Transverse colon (tissue), 4 donors: ENCODE data around the gene C11orf65. TPM values are rescaled to one million over a fixed set of nuclear protein-coding genes. Genes with fewer than 3 reads are reported as not detected.
"Not testable (repeated sequence)": the region's sequence is repeated elsewhere in the genome, so short reads cannot be mapped to it uniquely, and the experiment has no call there.

Experiments used
- DNase-seq: peaks from one replicate; pipeline ENCODE4 v3.0.0-alpha.2; 2019
- H3K27ac ChIP-seq, 4 donors: fragments of 200-600 bp; sonication (generic); 2 replicates each; pipeline ENCODE4 v1.5.1; 2016 to 2018; ENCODE audit warnings: inconsistent platforms in 4 of 4
- H3K27me3 ChIP-seq: fragments of 200-600 bp; sonication (generic); 2 replicates; pipeline ENCODE4 v1.5.1; 2017; ENCODE audit warnings: inconsistent platforms
- H3K36me3 ChIP-seq, 4 donors: fragments of 200-600 bp; sonication (generic); 2 replicates each; pipeline ENCODE4 v1.5.1; 2017 to 2019; ENCODE audit warnings: inconsistent platforms in 4 of 4
- H3K4me1 ChIP-seq, 4 donors: fragments of 200-600 bp; sonication (generic); 2 replicates each; pipeline ENCODE4 v1.5.1; 2017 to 2020; ENCODE audit warnings: inconsistent platforms in 4 of 4
- H3K4me3 ChIP-seq, 4 donors: fragments of 200-600 bp; sonication (generic); 1 replicate in 1 of 4; 2 replicates in 3 of 4; pipeline versions ENCODE4 v1.5.1 to v1.6.1; 2017 to 2019; ENCODE audit warnings: inconsistent platforms in 4 of 4
- H3K9me3 ChIP-seq, 2 donors: fragments of 200-600 bp; sonication (generic); 2 replicates each; pipeline ENCODE4 v1.5.1; 2017 to 2019; ENCODE audit warnings: inconsistent platforms in 2 of 2
- CTCF ChIP-seq, 5 experiments: fragments of 200-600 bp in 3 of 5; fragments of 450-650 bp in 2 of 5; sonication (generic) in 3 of 5; IDR thresholded peaks; 1 replicate in 2 of 5; 2 replicates in 3 of 5; pipeline ENCODE4 v1.5.1; 2016 to 2017; ENCODE audit warnings: antibody characterized with exemption in 5 of 5, inconsistent platforms in 3 of 5, mild to moderate bottlenecking in 2 of 5, moderate library complexity in 1 of 5
- EP300 ChIP-seq: sonication (generic); formaldehyde crosslinking; IDR thresholded peaks from one replicate; pipeline ENCODE4 v1.6.1; 2017; ENCODE audit warnings: antibody characterized with exemption, low read depth
- POLR2A ChIP-seq: fragments of 450-650 bp; IDR thresholded peaks from one replicate; pipeline ENCODE4 v1.6.1; 2016; ENCODE audit warnings: antibody characterized with exemption, mild to moderate bottlenecking, moderate library complexity
- POLR2AphosphoS5 ChIP-seq, 3 donors: sonication (generic); formaldehyde crosslinking; IDR thresholded peaks; one replicate each; pipeline ENCODE4 v1.6.1; 2016; ENCODE audit warnings: antibody characterized with exemption in 3 of 3
- WGBS, 2 donors: methylation state at CpG; one replicate each; pipeline ENCODE4 v1.1.5; 2018; ENCODE audit warnings: low coverage in 1 of 2; 5-methylcytosine and 5-hydroxymethylcytosine counted together
- in situ Hi-C, 4 donors: fragments of 200-750 bp; cut with MboI; loops; one replicate each; pipeline versions ENCODE4 v1.15.0 to v1.15.1; 2017; ENCODE audit warnings: low sequenced_read_pairs in 3 of 4, low pct_ligation_motif_present in 1 of 4, low pct_unique_long_range_greater_than_20kb in 1 of 4
- intact Hi-C: fragments of 100-400 bp; cut with DNase I; formaldehyde crosslinking; loops from one replicate; pipeline ENCODE4 v1.15.1; 2023; ENCODE audit warnings: low total_unique reads
- total RNA-seq, 4 donors: library from RNA; depleted of rRNA; stranded (reverse); fragments of >200 nt; gene quantifications; one replicate each; pipeline ENCODE4 v1.1.0, GENCODE V29; 2016

The C11orf65 gene
- total RNA-seq, 4 donors from 2014 or later, result 1.1 TPM; not detected in 2

GRCh38 chr11:108403052-108403451 is 64.3 kb downstream of the C11orf65 start:
- 39 to 40% methylated on average over 1 of the region's 1 CpG for WGBS, 2 donors
- DNase-seq, result no peak
- Histone ChIP-seq H3K9me3 (no peaks in the 10 kb centered on the region), H3K27ac (no peak overlapping the region), H3K4me1 (no peaks in the 10 kb centered on the region), H3K36me3 (no peaks in the 10 kb centered on the region), H3K27me3 (no peaks in the 10 kb centered on the region), H3K4me3 (no peak overlapping the region)
- TF ChIP-seq CTCF (IDR thresholded peaks at IDR 0.05), result no peak
- no peak for TF ChIP-seq POLR2A
- TF ChIP-seq POLR2AphosphoS5 (IDR thresholded peaks at IDR 0.05), result no peak
- no peak for TF ChIP-seq EP300
- in situ Hi-C loops (no loop called here), intact Hi-C loops (no loop called here)

- in situ Hi-C loops (no loop called here), intact Hi-C loops (no loop called here)
- DNase-seq, result no peak
- no peak overlapping the region for H3K4me3 ChIP-seq
- H3K27me3 ChIP-seq, result no peaks in the 10 kb centered on the region
- 91% methylated on average over 1 of the region's 1 CpG; no CpG with 5 or more reads in 1 of the 2 donors for whole genome bisulfite sequencing, 2 donors
- H3K4me1 ChIP-seq, result no peaks in the 10 kb centered on the region
- no peak for TF ChIP-seq POLR2AphosphoS5 (IDR thresholded peaks at IDR 0.05)
- no peak for TF ChIP-seq POLR2A
- TF ChIP-seq CTCF (IDR thresholded peaks at IDR 0.05), result no peak
- TF ChIP-seq EP300, result no peak
- H3K27ac ChIP-seq, result no peak overlapping the region
- H3K9me3 ChIP-seq, result no peaks in the 10 kb centered on the region
- no peaks in the 10 kb centered on the region for H3K36me3 ChIP-seq
These were observed 65.1 kb downstream of the C11orf65 start for GRCh38 chr11:108402241-108402640.

GRCh38 chr11:108398439-108398838 is 68.9 kb downstream of the C11orf65 start:
- H3K4me3 ChIP-seq, result no peak overlapping the region
- in situ Hi-C loops, result no loop called here
- H3K9me3 ChIP-seq, result no peaks in the 10 kb centered on the region
- H3K4me1 ChIP-seq, result no peaks in the 10 kb centered on the region
- DNase-seq, result no peak
- H3K36me3 ChIP-seq, result no peaks in the 10 kb centered on the region
- H3K27ac ChIP-seq, result no peak overlapping the region
- intact Hi-C loops, result no loop called here
- no peak for TF ChIP-seq POLR2A
- no peak for TF ChIP-seq CTCF (IDR thresholded peaks at IDR 0.05)
- TF ChIP-seq POLR2AphosphoS5 (IDR thresholded peaks at IDR 0.05), result no peak
- no peak for TF ChIP-seq EP300
- no peaks in the 10 kb centered on the region for H3K27me3 ChIP-seq
- WGBS, 2 donors, result 86 to 92% methylated on average over 5 to 6 of the region's 6 CpGs

GRCh38 chr11:108396672-108397071 is 70.7 kb downstream of the C11orf65 start:
- DNase-seq, in situ Hi-C loops, H3K27me3 ChIP-seq, intact Hi-C loops, H3K36me3 ChIP-seq, H3K4me1 ChIP-seq, H3K4me3 ChIP-seq, H3K9me3 ChIP-seq, H3K27ac ChIP-seq: not testable (repeated sequence)
- 87 to 96% methylated on average over 5 to 6 of the region's 6 CpGs for WGBS, 2 donors

- H3K9me3 ChIP-seq, result no peaks in the 10 kb centered on the region
- H3K27ac ChIP-seq, result no peak overlapping the region
- 83 to 100% methylated on average over 3 to 4 of the region's 4 CpGs for WGBS, 2 donors
- no peaks in the 10 kb centered on the region for H3K4me1 ChIP-seq
- DNase-seq, result no peak
- intact Hi-C loops (no loop called here), in situ Hi-C loops (no loop called here)
- no peaks in the 10 kb centered on the region for H3K36me3 ChIP-seq
- no peak for TF ChIP-seq POLR2AphosphoS5 (IDR thresholded peaks at IDR 0.05)
- no peak for TF ChIP-seq CTCF (IDR thresholded peaks at IDR 0.05)
- TF ChIP-seq POLR2A, result no peak
- TF ChIP-seq EP300, result no peak
- no peaks in the 10 kb centered on the region for H3K27me3 ChIP-seq
- no peak overlapping the region for H3K4me3 ChIP-seq
These were observed 72.5 kb downstream of the C11orf65 start for GRCh38 chr11:108394744-108395284.
